Body of pancreas (tissue), 4 donors: Measurements from ENCODE around the gene ITGB4. TPM values are rescaled to one million over a fixed set of nuclear protein-coding genes. Genes with fewer than 3 reads are reported as not detected.
A peak's percentile ranks its signal among the peaks of the same experiment; 100 is the strongest.

ENCODE experiments used
- ATAC-seq: fragments of 150-250 bp; one replicate; pipeline ENCODE4 v1.9.1; 2016
- DNase-seq, 4 donors: peaks; one replicate each; pipeline ENCODE4 v3.0.0-alpha.2; 2019
- H3K27ac ChIP-seq, 4 donors: fragments of 200-600 bp; sonication (generic); 1 replicate in 3 of 4; 2 replicates in 1 of 4; pipeline versions ENCODE4 v1.5.1 to v1.6.1; 2016 to 2019; ENCODE audit warnings: mild to moderate bottlenecking in 1 of 4, mixed read lengths in 1 of 4, moderate library complexity in 1 of 4
- H3K27me3 ChIP-seq, 2 donors: fragments of 200-600 bp; sonication (generic); one replicate each; pipeline ENCODE4 v1.6.0; 2016; ENCODE audit warnings: mild to moderate bottlenecking in 1 of 2
- H3K36me3 ChIP-seq, 2 donors: fragments of 200-600 bp; sonication (generic); replicated peaks in 1 of 2; 2 replicates each; pipeline ENCODE4 v1.5.1; 2016; ENCODE audit warnings: low read depth in 2 of 2; ENCODE audit not compliant: insufficient read depth in 1 of 2
- H3K4me1 ChIP-seq: fragments of 200-600 bp; sonication (generic); one replicate; pipeline ENCODE4 v1.6.0; 2016
- H3K4me3 ChIP-seq, 2 donors: fragments of 200-600 bp; sonication (generic); 1 replicate in 1 of 2; 2 replicates in 1 of 2; pipeline ENCODE4 v1.5.1; 2016 to 2019
- H3K9me3 ChIP-seq, 3 donors: fragments of 200-600 bp; sonication (generic); 1 replicate in 2 of 3; 2 replicates in 1 of 3; pipeline ENCODE4 v1.5.1; 2016
- POLR2A ChIP-seq, 3 donors: fragments of 450-650 bp; IDR thresholded peaks; one replicate each; pipeline ENCODE4 v1.6.1; 2016; ENCODE audit warnings: antibody characterized with exemption in 3 of 3, mild to moderate bottlenecking in 2 of 3
- WGBS, 2 donors: methylation state at CpG; one replicate each; pipeline ENCODE4 v1.1.5; 2017; 5-methylcytosine and 5-hydroxymethylcytosine counted together
- intact Hi-C: fragments of 100-400 bp; cut with DNase I; formaldehyde crosslinking; loops from one replicate; pipeline ENCODE4 v1.15.1; 2023
- total RNA-seq, 2 donors: library from RNA; depleted of rRNA; stranded (reverse); fragments of >200 nt; gene quantifications; one replicate each; pipeline ENCODE4 v1.1.0, GENCODE V29; 2016
- TF ChIP-seq, protein P1 (sequence below), 7 experiments: fragments of 450-650 bp in 4 of 7; fragments of 200-600 bp in 3 of 7; sonication (generic) in 3 of 7; IDR thresholded peaks; one replicate each; pipeline ENCODE4 v1.5.1; 2016 to 2019; ENCODE audit warnings: antibody characterized with exemption in 7 of 7

The ITGB4 gene
- total RNA-seq, 2 donors from 2014 or later, result 25.1 to 33.7 TPM

DNA sequence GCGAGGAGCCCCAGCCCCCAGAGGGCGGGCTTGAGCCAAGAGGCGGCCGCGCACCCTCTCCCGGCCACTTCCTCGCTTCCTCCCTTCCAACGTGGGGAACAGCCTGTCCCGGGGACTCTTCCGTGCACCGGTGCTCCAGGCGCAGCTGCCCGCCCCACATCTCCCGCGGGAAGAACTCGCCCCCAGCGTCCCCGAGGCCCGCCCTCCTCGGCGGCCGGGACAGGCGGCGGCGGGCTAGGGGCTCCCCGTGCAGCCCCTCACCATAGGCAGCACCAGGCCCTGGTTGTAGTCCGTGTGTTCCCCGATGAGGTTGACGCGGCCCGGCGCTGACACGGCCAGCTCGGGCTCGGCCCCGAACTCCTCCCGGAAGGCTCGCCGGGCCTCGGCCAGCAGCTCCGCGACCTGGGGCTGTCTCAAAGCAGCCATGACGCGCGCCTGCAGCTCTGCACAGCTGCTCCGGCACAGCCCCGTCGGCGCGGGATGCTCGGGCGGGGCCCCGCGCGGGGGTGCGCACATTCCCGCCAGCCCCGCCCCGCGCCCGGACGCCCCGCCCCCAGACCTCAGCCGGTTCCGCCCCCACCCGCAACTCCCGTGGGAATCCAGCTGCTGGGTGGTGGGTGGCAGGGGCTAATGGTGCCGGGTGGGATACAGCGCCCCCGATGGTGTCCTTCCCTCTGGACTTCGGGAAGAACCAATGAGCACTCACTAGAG is 43.6 kb downstream of the ITGB4 start, which contains the start of gene GALK1:
Gene GALK1, minus strand, starts transcription at position 482 of the 711 bp plus-strand sequence. Its CDS starts 56 bp downstream, at position 426.
- WGBS, 2 donors, result 0% methylated on average over 1 to 62 of the region's 71 CpGs

DNA sequence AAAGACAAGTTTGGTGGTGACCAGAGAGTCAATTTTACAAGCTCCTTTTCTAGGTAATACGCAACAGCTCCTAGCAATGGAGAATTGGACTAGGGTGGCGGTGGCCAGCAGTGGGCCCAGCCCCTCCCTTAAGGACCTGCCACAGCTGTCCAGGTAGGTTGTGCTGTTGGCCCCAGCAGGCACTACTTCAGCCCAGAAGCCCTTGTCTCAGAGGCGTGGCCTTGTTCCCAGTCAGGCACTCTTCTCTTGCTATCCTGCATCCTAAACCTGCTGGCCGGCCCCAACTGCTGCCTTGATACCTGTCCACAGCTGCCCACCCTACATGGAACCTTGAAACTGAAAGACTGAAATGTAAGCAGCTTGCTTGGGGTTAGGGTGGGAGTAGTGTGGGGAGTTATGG is 44.7 kb downstream of the ITGB4 start:
- intact Hi-C loops, result no loop called here
- Histone ChIP-seq H3K27ac (peak overlapping the region in 3 of 4 donors; percentile 67 to 89 (median 82)), H3K36me3 (no peaks in the 10 kb centered on the region), H3K9me3 (no peaks in the 10 kb centered on the region), H3K4me3 (no peak overlapping the region), H3K27me3 (no peaks in the 10 kb centered on the region), H3K4me1 (peaks cover 41% of the 10 kb centered on the region)
- TF ChIP-seq, protein P1, sequence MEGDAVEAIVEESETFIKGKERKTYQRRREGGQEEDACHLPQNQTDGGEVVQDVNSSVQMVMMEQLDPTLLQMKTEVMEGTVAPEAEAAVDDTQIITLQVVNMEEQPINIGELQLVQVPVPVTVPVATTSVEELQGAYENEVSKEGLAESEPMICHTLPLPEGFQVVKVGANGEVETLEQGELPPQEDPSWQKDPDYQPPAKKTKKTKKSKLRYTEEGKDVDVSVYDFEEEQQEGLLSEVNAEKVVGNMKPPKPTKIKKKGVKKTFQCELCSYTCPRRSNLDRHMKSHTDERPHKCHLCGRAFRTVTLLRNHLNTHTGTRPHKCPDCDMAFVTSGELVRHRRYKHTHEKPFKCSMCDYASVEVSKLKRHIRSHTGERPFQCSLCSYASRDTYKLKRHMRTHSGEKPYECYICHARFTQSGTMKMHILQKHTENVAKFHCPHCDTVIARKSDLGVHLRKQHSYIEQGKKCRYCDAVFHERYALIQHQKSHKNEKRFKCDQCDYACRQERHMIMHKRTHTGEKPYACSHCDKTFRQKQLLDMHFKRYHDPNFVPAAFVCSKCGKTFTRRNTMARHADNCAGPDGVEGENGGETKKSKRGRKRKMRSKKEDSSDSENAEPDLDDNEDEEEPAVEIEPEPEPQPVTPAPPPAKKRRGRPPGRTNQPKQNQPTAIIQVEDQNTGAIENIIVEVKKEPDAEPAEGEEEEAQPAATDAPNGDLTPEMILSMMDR (IDR thresholded peaks at IDR 0.05), result no peak
- TF ChIP-seq POLR2A (IDR thresholded peaks at IDR 0.05), result no peak
- DNase-seq, result no peak
- no peak for ATAC-seq
- WGBS, 2 donors, result 81 to 89% methylated on average over 3 to 4 of the region's 4 CpGs

More for the DNA sequence above, 43.6 kb downstream of the ITGB4 start, which contains the start of gene GALK1:
- H3K27me3 ChIP-seq, result no peaks in the 10 kb centered on the region
- TF ChIP-seq, protein P1 (IDR thresholded peaks at IDR 0.05), result peak in 5 of 7 experiments; percentile 32 to 75 (median 65)
- peak; percentile 62 to 72 (median 70) for TF ChIP-seq POLR2A (IDR thresholded peaks at IDR 0.05)
- intact Hi-C loops, result no loop called here
- H3K9me3 ChIP-seq, result no peaks in the 10 kb centered on the region
- no peaks in the 10 kb centered on the region for H3K36me3 ChIP-seq
- peaks cover 34% of the 10 kb centered on the region for H3K4me1 ChIP-seq
- ATAC-seq, result peak; percentile 78
- H3K4me3 ChIP-seq, result peak within 1 kb of the TSS; percentile 24 to 60
- peak within 1 kb of the TSS; percentile 67 to 89 (median 80) for H3K27ac ChIP-seq
- peak; percentile 71 to 77 (median 76) for DNase-seq

DNA sequence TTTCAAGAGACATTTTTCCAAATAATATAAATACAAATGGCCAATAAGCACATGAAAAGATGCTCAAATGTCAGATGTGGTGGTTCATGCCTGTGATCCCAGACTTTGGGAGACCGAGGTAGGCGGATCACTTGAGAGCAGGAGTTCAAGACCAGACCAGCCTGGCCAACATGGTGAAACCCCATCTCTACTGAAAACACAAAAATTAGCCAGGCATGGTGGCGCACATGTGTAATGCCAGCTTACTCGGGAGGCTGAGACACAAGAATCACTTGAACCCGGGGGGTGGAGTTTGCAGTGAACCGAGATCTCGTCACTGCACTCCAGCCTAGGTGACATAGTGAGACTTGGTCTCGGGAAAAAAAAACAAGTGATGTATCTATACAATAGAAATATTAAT is 46.6 kb downstream of the ITGB4 start:
- ATAC-seq, result no peak
- no peak overlapping the region for H3K27ac ChIP-seq
- no peaks in the 10 kb centered on the region for H3K36me3 ChIP-seq
- H3K27me3 ChIP-seq, result no peaks in the 10 kb centered on the region
- H3K4me1 ChIP-seq, result peaks cover 53% of the 10 kb centered on the region
- TF ChIP-seq, protein P1 (IDR thresholded peaks at IDR 0.05), result no peak
- TF ChIP-seq POLR2A (IDR thresholded peaks at IDR 0.05), result no peak
- WGBS, 2 donors, result 89 to 93% methylated on average over 8 of the region's 8 CpGs
- intact Hi-C loops, result no loop called here
- no peaks in the 10 kb centered on the region for H3K9me3 ChIP-seq
- no peak overlapping the region for H3K4me3 ChIP-seq
- DNase-seq, result no peak

DNA sequence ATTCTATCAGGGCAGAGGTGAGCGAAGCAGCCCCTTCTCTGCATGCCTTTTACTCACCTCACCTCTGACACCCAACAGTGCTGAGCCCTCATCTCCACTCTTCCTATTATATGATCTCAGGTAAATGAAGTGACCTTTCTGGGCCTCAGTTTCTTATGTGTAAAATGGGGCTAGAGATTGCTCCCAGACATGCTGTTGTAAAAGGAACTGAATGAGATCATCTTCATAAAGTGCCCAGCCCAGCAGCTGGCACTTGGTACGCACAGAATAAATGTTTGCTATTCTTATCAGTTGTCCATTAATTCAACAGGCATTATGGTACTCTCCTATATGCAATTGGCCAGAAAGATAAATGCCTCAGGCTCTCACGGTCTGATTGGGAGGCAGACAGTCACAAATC is 48.3 kb downstream of the ITGB4 start:
- no peaks in the 10 kb centered on the region for H3K36me3 ChIP-seq
- peak overlapping the region in 2 of 4 donors; percentile 28 to 36 for H3K27ac ChIP-seq
- H3K27me3 ChIP-seq, result no peaks in the 10 kb centered on the region
- ATAC-seq (peak; percentile 36), DNase-seq (peak in 2 of 4 donors; percentile 66 to 71)
- WGBS, 2 donors, result 44% methylated on average over 3 of the region's 3 CpGs
- H3K4me3 ChIP-seq, result no peak overlapping the region
- intact Hi-C loops, result no loop called here
- TF ChIP-seq POLR2A (IDR thresholded peaks at IDR 0.05), result no peak
- TF ChIP-seq, protein P1 (IDR thresholded peaks at IDR 0.05), result no peak
- H3K9me3 ChIP-seq, result no peaks in the 10 kb centered on the region
- peaks cover 37% of the 10 kb centered on the region for H3K4me1 ChIP-seq
